Measurements from ENCODE around the gene UGGT1. TPM values are rescaled to one million over a fixed set of nuclear protein-coding genes. Genes with fewer than 3 reads are reported as not detected.

The UGGT1 gene
- total RNA-seq, 1 experiment from 2014 or later = 51.8 TPM

DNA sequence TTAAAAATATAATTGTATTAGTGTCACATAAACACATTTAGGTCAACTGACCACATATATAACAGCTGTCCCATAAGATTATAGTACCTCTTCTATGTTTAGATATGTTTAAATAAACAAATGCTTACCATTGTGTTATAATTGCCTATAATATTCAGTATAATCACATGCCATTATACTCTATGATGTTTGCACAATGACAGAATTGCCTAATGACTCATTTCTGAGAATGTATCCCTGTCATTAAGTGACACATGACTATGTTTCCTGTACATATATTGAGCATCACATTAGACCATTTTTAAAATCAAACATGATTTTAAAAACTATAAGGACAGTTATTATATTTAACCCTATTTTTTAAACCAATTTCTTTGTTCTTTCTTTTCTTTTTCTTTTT is 137.9 kb downstream of the UGGT1 start:
- intact Hi-C loops (cut with micrococcal nuclease) = no loop called here
- RAD21 ChIA-PET (ENCODE audit: low non-redundant PET in 1 of 2, low total read pairs in 2 of 2, uncharacterized antibody in 2 of 2, unreplicated experiment in 2 of 2) = no interaction called here
- Histone ChIP-seq H3K79me2 (ENCODE audit: insufficient read depth, low read length) (no peaks in the 10 kb centered on the region), H4K20me1 (ENCODE audit: insufficient read depth) (no peaks in the 10 kb centered on the region), H3K4me1 (ENCODE audit: control insufficient read depth in 1 of 2, insufficient read depth in 2 of 2, low read length in 2 of 2) (peaks cover 3 to 8% of the 10 kb centered on the region in 2 experiments; a peak in 3 of 4 replicates), H3K36me3 (ENCODE audit: control insufficient read depth in 1 of 2, insufficient read depth in 2 of 2, low read length in 2 of 2) (no peaks in the 10 kb centered on the region), H3K4me2 (ENCODE audit: low read length) (no peak overlapping the region), H2AFZ (ENCODE audit: low read depth, low read length, poor library complexity, severe bottlenecking) (no peak overlapping the region), H3K9ac (ENCODE audit: low read length) (no peak overlapping the region), H3K9me2 (ENCODE audit: insufficient read depth) (no peaks in the 10 kb centered on the region), H3K27me3 (ENCODE audit: insufficient read depth, low read length) (no peaks in the 10 kb centered on the region), H3K4me3 (replicated peaks in 1 of 2; ENCODE audit: low read depth in 1 of 2, low read length in 2 of 2) (no peak overlapping the region), H3K27ac (ENCODE audit: low read depth, low read length) (no peak overlapping the region), H3K9me3 (ENCODE audit: control insufficient read depth in 1 of 2, insufficient read depth in 1 of 2, low read depth in 1 of 2, low read length in 2 of 2) (no peaks in the 10 kb centered on the region)
- no peak for DNase-seq (ENCODE audit: low read depth, low spot score)
- POLR2A ChIA-PET = no interaction called here
- CTCF ChIA-PET = no interaction called here
- BruUV-seq (replicated peaks) = no TSS peak
- no peak for TF ChIP-seq FOSL1 (IDR thresholded peaks at IDR 0.05; ENCODE audit: low read depth)
- TF ChIP-seq TCF7L2 (IDR thresholded peaks at IDR 0.05; ENCODE audit: borderline replicate concordance, extremely low read depth, insufficient read depth, insufficient read length) = no peak
- TF ChIP-seq, protein P1, sequence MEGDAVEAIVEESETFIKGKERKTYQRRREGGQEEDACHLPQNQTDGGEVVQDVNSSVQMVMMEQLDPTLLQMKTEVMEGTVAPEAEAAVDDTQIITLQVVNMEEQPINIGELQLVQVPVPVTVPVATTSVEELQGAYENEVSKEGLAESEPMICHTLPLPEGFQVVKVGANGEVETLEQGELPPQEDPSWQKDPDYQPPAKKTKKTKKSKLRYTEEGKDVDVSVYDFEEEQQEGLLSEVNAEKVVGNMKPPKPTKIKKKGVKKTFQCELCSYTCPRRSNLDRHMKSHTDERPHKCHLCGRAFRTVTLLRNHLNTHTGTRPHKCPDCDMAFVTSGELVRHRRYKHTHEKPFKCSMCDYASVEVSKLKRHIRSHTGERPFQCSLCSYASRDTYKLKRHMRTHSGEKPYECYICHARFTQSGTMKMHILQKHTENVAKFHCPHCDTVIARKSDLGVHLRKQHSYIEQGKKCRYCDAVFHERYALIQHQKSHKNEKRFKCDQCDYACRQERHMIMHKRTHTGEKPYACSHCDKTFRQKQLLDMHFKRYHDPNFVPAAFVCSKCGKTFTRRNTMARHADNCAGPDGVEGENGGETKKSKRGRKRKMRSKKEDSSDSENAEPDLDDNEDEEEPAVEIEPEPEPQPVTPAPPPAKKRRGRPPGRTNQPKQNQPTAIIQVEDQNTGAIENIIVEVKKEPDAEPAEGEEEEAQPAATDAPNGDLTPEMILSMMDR (IDR thresholded peaks at IDR 0.05 in 2 of 3, conservative IDR thresholded peaks at IDR 0.05 in 1 of 3; ENCODE audit: borderline replicate concordance in 1 of 3, insufficient read depth in 1 of 3, low read depth in 2 of 3, low read length in 2 of 3) = no peak
- TF ChIP-seq YY1 (IDR thresholded peaks at IDR 0.05; ENCODE audit: extremely low read depth, insufficient replicate concordance, low read depth, low read length) = no peak
- TF ChIP-seq JUND (IDR thresholded peaks at IDR 0.05) = no peak
- TF ChIP-seq, protein P2, sequence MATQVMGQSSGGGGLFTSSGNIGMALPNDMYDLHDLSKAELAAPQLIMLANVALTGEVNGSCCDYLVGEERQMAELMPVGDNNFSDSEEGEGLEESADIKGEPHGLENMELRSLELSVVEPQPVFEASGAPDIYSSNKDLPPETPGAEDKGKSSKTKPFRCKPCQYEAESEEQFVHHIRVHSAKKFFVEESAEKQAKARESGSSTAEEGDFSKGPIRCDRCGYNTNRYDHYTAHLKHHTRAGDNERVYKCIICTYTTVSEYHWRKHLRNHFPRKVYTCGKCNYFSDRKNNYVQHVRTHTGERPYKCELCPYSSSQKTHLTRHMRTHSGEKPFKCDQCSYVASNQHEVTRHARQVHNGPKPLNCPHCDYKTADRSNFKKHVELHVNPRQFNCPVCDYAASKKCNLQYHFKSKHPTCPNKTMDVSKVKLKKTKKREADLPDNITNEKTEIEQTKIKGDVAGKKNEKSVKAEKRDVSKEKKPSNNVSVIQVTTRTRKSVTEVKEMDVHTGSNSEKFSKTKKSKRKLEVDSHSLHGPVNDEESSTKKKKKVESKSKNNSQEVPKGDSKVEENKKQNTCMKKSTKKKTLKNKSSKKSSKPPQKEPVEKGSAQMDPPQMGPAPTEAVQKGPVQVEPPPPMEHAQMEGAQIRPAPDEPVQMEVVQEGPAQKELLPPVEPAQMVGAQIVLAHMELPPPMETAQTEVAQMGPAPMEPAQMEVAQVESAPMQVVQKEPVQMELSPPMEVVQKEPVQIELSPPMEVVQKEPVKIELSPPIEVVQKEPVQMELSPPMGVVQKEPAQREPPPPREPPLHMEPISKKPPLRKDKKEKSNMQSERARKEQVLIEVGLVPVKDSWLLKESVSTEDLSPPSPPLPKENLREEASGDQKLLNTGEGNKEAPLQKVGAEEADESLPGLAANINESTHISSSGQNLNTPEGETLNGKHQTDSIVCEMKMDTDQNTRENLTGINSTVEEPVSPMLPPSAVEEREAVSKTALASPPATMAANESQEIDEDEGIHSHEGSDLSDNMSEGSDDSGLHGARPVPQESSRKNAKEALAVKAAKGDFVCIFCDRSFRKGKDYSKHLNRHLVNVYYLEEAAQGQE (IDR thresholded peaks at IDR 0.05; ENCODE audit: low read depth) = no peak
- no peak for TF ChIP-seq SIN3A (IDR thresholded peaks at IDR 0.05; ENCODE audit: low read depth)
- TF ChIP-seq, protein P3, sequence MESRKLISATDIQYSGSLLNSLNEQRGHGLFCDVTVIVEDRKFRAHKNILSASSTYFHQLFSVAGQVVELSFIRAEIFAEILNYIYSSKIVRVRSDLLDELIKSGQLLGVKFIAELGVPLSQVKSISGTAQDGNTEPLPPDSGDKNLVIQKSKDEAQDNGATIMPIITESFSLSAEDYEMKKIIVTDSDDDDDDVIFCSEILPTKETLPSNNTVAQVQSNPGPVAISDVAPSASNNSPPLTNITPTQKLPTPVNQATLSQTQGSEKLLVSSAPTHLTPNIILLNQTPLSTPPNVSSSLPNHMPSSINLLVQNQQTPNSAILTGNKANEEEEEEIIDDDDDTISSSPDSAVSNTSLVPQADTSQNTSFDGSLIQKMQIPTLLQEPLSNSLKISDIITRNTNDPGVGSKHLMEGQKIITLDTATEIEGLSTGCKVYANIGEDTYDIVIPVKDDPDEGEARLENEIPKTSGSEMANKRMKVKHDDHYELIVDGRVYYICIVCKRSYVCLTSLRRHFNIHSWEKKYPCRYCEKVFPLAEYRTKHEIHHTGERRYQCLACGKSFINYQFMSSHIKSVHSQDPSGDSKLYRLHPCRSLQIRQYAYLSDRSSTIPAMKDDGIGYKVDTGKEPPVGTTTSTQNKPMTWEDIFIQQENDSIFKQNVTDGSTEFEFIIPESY (IDR thresholded peaks at IDR 0.05; ENCODE audit: extremely low read depth, insufficient replicate concordance, low read length) = no peak
- TF ChIP-seq ZNF274 (IDR thresholded peaks at IDR 0.05; ENCODE audit: low read depth, low read length) = no peak
- no peak for TF ChIP-seq ZFX (IDR thresholded peaks at IDR 0.05)
- TF ChIP-seq EZH2 (IDR thresholded peaks at IDR 0.05) = no peak
- TF ChIP-seq, protein P4, sequence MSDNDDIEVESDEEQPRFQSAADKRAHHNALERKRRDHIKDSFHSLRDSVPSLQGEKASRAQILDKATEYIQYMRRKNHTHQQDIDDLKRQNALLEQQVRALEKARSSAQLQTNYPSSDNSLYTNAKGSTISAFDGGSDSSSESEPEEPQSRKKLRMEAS (IDR thresholded peaks at IDR 0.05) = no peak
- TF ChIP-seq CEBPB (IDR thresholded peaks at IDR 0.05; ENCODE audit: low read depth) = no peak
- no peak for TF ChIP-seq POLR2AphosphoS5 (IDR thresholded peaks at IDR 0.05; ENCODE audit: low read depth, low read length)
- TF ChIP-seq SRF (IDR thresholded peaks at IDR 0.05; ENCODE audit: low read depth) = no peak
- TF ChIP-seq RAD21 (IDR thresholded peaks at IDR 0.05; ENCODE audit: low read depth) = no peak
- TF ChIP-seq EZH2phosphoT487 (IDR thresholded peaks at IDR 0.05; ENCODE audit: borderline replicate concordance) = no peak
- no peak for TF ChIP-seq EGR1 (IDR thresholded peaks at IDR 0.05; ENCODE audit: low read depth)
- no peak for TF ChIP-seq ELF1 (IDR thresholded peaks at IDR 0.05; ENCODE audit: borderline replicate concordance, low read depth)
- no peak for ATAC-seq

All from HCT116 (cell line).